B cell (primary cell): Measurements from ENCODE around the gene PTPRN2. TPM values are rescaled to one million over a fixed set of nuclear protein-coding genes. Genes with fewer than 3 reads are reported as not detected.

Experiments
- ATAC-seq: fragments of 200-7000 bp; cut with Tn5 transposase; one replicate; pipeline ENCODE4 v1.10.0; 2021; ENCODE audit warnings: low read depth, mild to moderate bottlenecking, moderate number of reproducible peaks, moderate library complexity
- CTCF ChIA-PET: fragments of 350-600 bp; sonication (Branson Sonifier 250); formaldehyde crosslinking; loops from one replicate; lab custom pipeline; 2021; ENCODE audit warnings: antibody characterized with exemption, inconsistent platforms; lab: Charles Lee
- POLR2A ChIA-PET: fragments of 350-600 bp; sonication (Branson Sonifier 250); formaldehyde crosslinking; loops from one replicate; lab custom pipeline; 2021; ENCODE audit warnings: antibody characterized with exemption; lab: Charles Lee
- DNase-seq: peaks from one replicate; pipeline ENCODE4 v3.0.0; 2013
- H2AFZ ChIP-seq: 2 replicates; pipeline ENCODE4 v1.6.1; 2012; ENCODE audit warnings: mild to moderate bottlenecking, low read depth, low read length; ENCODE audit not compliant: insufficient read depth, poor library complexity, severe bottlenecking
- H3K27ac ChIP-seq, 2 donors: 1 replicate in 1 of 2; 2 replicates in 1 of 2; pipeline ENCODE4 v1.5.1; 2012 to 2013; ENCODE audit warnings: low read length in 2 of 2, mild to moderate bottlenecking in 2 of 2, moderate library complexity in 1 of 2
- H3K27me3 ChIP-seq, 4 experiments: fragments of 200-600 bp in 1 of 4; sonication (generic) in 1 of 4; replicated peaks in 1 of 4; 1 replicate in 2 of 4; 2 replicates in 2 of 4; pipeline versions ENCODE4 v1.6.1 to v1.7.0; 2013 to 2016; ENCODE audit warnings: low read length in 3 of 4, mild to moderate bottlenecking in 2 of 4, mixed read lengths in 1 of 4, moderate library complexity in 1 of 4; ENCODE audit not compliant: insufficient read depth in 4 of 4, control insufficient read depth in 3 of 4; ENCODE audit errors: control extremely low read depth in 1 of 4
- H3K36me3 ChIP-seq, 2 experiments: replicated peaks in 1 of 2; 1 replicate in 1 of 2; 2 replicates in 1 of 2; pipeline versions ENCODE4 v1.6.1 to v1.7.1; 2013; ENCODE audit warnings: low read length in 1 of 2; ENCODE audit not compliant: insufficient read depth in 2 of 2, control insufficient read depth in 1 of 2; ENCODE audit errors: control extremely low read depth in 1 of 2, extremely low read depth in 1 of 2
- H3K4me1 ChIP-seq, 2 donors: fragments of 200-600 bp in 1 of 2; sonication (generic) in 1 of 2; 1 replicate in 1 of 2; 2 replicates in 1 of 2; pipeline versions ENCODE4 v1.5.1 to v1.6.1; 2013 to 2017; ENCODE audit warnings: low read length in 2 of 2; ENCODE audit not compliant: control insufficient read depth in 2 of 2, insufficient read depth in 2 of 2
- H3K4me2 ChIP-seq: replicated peaks from 2 replicates; pipeline ENCODE3; 2012; ENCODE audit warnings: mild to moderate bottlenecking, low read depth, low read length; ENCODE audit not compliant: poor library complexity, severe bottlenecking
- H3K4me3 ChIP-seq, 5 experiments: fragments of 200-600 bp in 1 of 5; sonication (generic) in 1 of 5; 1 replicate in 3 of 5; 2 replicates in 2 of 5; pipeline versions ENCODE4 v1.5.1 to v1.7.0; 2011 to 2016; ENCODE audit warnings: low read length in 4 of 5, mild to moderate bottlenecking in 4 of 5, low read depth in 2 of 5, control low read depth in 1 of 5, moderate library complexity in 1 of 5; ENCODE audit not compliant: insufficient read depth in 1 of 5; ENCODE audit errors: control extremely low read depth in 1 of 5, extremely low read depth in 1 of 5
- H3K79me2 ChIP-seq: fragments of 200-600 bp; sonication (generic); one replicate; pipeline ENCODE4 v1.6.0; 2016; ENCODE audit warnings: low read length; ENCODE audit not compliant: control insufficient read depth, insufficient read depth
- H3K9ac ChIP-seq: fragments of 200-600 bp; sonication (generic); 2 replicates; pipeline ENCODE4 v1.6.1; 2017; ENCODE audit warnings: mild to moderate bottlenecking, low read length, moderate library complexity
- H3K9me3 ChIP-seq, 3 donors: one replicate each; pipeline versions ENCODE4 v1.6.1 to v1.7.1; 2013; ENCODE audit warnings: low read length in 2 of 3; ENCODE audit not compliant: control insufficient read depth in 2 of 3, insufficient read depth in 1 of 3; ENCODE audit errors: control extremely low read depth in 1 of 3
- H4K20me1 ChIP-seq: 2 replicates; pipeline ENCODE4 v1.6.0; 2012; ENCODE audit warnings: mild to moderate bottlenecking, low read length; ENCODE audit not compliant: insufficient read depth, control insufficient read depth, poor library complexity, severe bottlenecking
- H3K27ac Mint-ChIP-seq: one replicate; pipeline ENCODE4 v1.8.0; 2021; ENCODE audit warnings: mixed read lengths
- H3K27me3 Mint-ChIP-seq: one replicate; pipeline ENCODE4 v1.8.0; 2021; ENCODE audit warnings: mixed read lengths
- H3K4me1 Mint-ChIP-seq: one replicate; pipeline ENCODE4 v1.8.0; 2021; ENCODE audit warnings: mixed read lengths
- H3K4me3 Mint-ChIP-seq: one replicate; pipeline ENCODE4 v1.8.0; 2021; ENCODE audit warnings: mixed read lengths
- H3K9me3 Mint-ChIP-seq: one replicate; pipeline ENCODE4 v1.8.0; 2022; ENCODE audit warnings: mixed read lengths; ENCODE audit not compliant: insufficient read depth
- CTCF ChIP-seq: fragments of 200-600 bp; IDR thresholded peaks from one replicate; pipeline ENCODE4 v1.8.0; 2022; ENCODE audit warnings: antibody characterized with exemption, mild to moderate bottlenecking
- EZH2 ChIP-seq: IDR thresholded peaks from 2 replicates; pipeline ENCODE4 v1.6.1; 2012; ENCODE audit warnings: borderline replicate concordance, low read depth, mild to moderate bottlenecking, moderate library complexity, low read length; ENCODE audit not compliant: insufficient read depth, poor library complexity, severe bottlenecking
- WGBS: methylation state at CpG from one replicate; pipeline ENCODE4 v1.1.5; 2013; ENCODE audit warnings: missing lambda C conversion rate; ENCODE audit not compliant: insufficient coverage; 5-methylcytosine and 5-hydroxymethylcytosine counted together
- intact Hi-C: fragments of 100-400 bp; cut with micrococcal nuclease; formaldehyde crosslinking; loops from one replicate; pipeline ENCODE4 v1.10.0; 2022
- polyA plus RNA-seq: library from polyadenylated mRNA; depleted of rRNA; stranded (reverse); fragments of >200 nt; gene quantifications from 2 replicates; pipeline ENCODE4 v1.2.3, GENCODE V29; 2012
- total RNA-seq, 2 donors: library from RNA; stranded (reverse); fragments of 120-200 nt in 1 of 2; gene quantifications; 1 replicate in 1 of 2; 2 replicates in 1 of 2; pipeline versions ENCODE4 v1.2.3 to v1.2.4, GENCODE V29; 2013 to 2022

PTPRN2 gene
- total and polyA plus RNA-seq, 2 donors (not counting 1 experiment from before 2014, with no cell fraction given), result 2.0 to 5.0 TPM

GRCh38 chr7:157609516-157609915, 978.1 kb downstream of the PTPRN2 start:
- no peak overlapping the region for H3K4me3 Mint-ChIP-seq
- ChIA-PET CTCF (no interaction called here), POLR2A (no interaction called here)
- H3K4me3 ChIP-seq, result no peak overlapping the region
- H3K9me3 ChIP-seq, result peaks cover 0 to 79% (median 0%) of the 10 kb centered on the region in 3 donors
- H3K27me3 Mint-ChIP-seq, result no peaks in the 10 kb centered on the region
- TF ChIP-seq EZH2 (no peak), CTCF (no peak)
- H3K36me3 ChIP-seq, result no peaks in the 10 kb centered on the region
- H3K9ac ChIP-seq, result no peak overlapping the region
- H3K27ac ChIP-seq, result no peak overlapping the region
- DNase-seq, result no peak
- no peak overlapping the region for H2AFZ ChIP-seq
- H3K4me1 ChIP-seq, result peaks cover 3 to 16% of the 10 kb centered on the region in 2 donors
- H4K20me1 ChIP-seq, result no peaks in the 10 kb centered on the region
- no peak for ATAC-seq
- 93% methylated on average over 11 of the region's 15 CpGs for WGBS
- H3K4me2 ChIP-seq, result no peak overlapping the region
- H3K79me2 ChIP-seq, result no peaks in the 10 kb centered on the region
- no peaks in the 10 kb centered on the region for H3K9me3 Mint-ChIP-seq
- H3K27ac Mint-ChIP-seq, result no peak overlapping the region
- intact Hi-C loops, result no loop called here
- no peaks in the 10 kb centered on the region for H3K27me3 ChIP-seq
- H3K4me1 Mint-ChIP-seq, result peaks cover 2% of the 10 kb centered on the region

DNA sequence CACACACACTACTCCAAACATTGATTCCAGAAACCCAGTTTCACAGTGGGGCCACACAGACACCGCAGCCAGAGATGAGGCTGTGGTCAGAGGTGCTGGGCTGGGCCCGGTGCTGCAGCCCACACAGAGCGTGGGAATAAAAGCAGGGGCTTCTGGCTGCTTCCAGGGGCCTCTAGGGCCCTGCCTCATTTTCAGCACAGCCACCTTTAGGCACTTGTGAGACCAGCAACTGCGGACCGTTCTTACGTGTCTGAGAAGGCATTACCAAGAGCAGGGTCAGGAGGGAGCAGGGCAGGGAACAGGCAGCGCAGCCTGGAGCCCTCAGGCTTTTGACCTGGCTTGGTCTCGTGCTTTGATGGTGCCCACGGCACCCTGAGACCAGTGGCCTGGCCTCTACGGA, 980.4 kb downstream of the PTPRN2 start:
- no peak for DNase-seq
- no peaks in the 10 kb centered on the region for H3K4me1 Mint-ChIP-seq
- Histone ChIP-seq H3K4me2 (no peak overlapping the region), H3K27ac (no peak overlapping the region), H3K27me3 (no peaks in the 10 kb centered on the region), H3K79me2 (no peaks in the 10 kb centered on the region), H3K4me3 (no peak overlapping the region), H3K9me3 (peaks cover 0 to 63% (median 0%) of the 10 kb centered on the region in 3 donors), H2AFZ (no peak overlapping the region), H3K36me3 (no peaks in the 10 kb centered on the region), H3K4me1 (peaks cover 0 to 4% of the 10 kb centered on the region in 2 donors), H3K9ac (no peak overlapping the region), H4K20me1 (no peaks in the 10 kb centered on the region)
- H3K9me3 Mint-ChIP-seq, result no peaks in the 10 kb centered on the region
- CTCF ChIA-PET, result no interaction called here
- TF ChIP-seq CTCF, result no peak
- no peak for TF ChIP-seq EZH2
- H3K4me3 Mint-ChIP-seq, result no peak overlapping the region
- intact Hi-C loops, result no loop called here
- POLR2A ChIA-PET, result no interaction called here
- ATAC-seq, result no peak
- H3K27ac Mint-ChIP-seq, result no peak overlapping the region
- no peaks in the 10 kb centered on the region for H3K27me3 Mint-ChIP-seq
- WGBS, result 97% methylated on average over 10 of the region's 10 CpGs
